Measurements from ENCODE around the gene NELL2.
A peak's percentile ranks its signal among the peaks of the same experiment; 100 is the strongest.
"Not testable (repeated sequence)": the region's sequence is repeated elsewhere in the genome, so short reads cannot be mapped to it uniquely, and the experiment has no call there.

Gene NELL2

GRCh38 chr12:44875954-44876543, at the start of gene NELL2:
Gene NELL2 (minus strand): TSS chr12:44876315. CDS start chr12:44875869, 446 bp downstream.
- DNase-seq, result peak; percentile 90

DNA sequence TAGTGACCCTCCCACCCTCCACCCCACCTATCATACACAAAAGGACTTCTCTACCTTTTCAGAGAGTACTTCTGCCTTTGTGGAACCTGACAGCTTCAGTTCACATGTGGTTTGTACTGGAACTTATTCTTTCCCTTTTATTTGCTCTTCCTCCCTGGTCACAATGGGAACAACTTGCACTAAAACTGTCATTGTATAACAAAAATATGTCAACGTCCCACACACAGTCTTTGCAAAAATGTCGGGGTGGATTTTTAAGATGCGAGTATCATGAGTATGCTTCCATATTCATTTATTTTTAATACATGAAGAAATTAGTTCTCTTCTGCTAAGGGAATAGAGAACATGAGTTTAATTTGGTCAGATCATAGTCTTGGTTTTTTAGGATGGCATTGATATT, 45.6 kb upstream of the NELL2 start:
- DNase-seq, result no peak

- DNase-seq, result no peak
These were observed 41.0 kb upstream of the NELL2 start for GRCh38 chr12:44917141-44917540.

DNA sequence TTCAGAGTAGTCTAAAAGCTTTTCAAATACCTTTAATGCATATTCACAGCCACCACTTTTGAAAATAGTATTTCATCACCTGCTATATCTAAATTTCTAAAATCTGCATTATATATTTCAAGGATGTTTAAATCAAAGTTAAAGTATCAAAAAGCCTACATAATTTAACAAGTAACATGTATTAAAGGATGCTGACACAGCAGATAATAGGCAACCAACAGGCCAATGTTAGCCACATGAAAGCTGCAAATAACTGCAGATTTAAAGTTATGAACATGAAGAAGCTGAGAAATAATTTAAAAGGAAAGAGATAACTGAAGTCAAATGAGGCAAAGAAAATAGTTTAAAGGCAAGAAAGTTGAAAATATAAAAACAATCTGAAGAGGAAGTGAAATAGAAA, 39.8 kb upstream of the NELL2 start:
- no peak for DNase-seq

DNA sequence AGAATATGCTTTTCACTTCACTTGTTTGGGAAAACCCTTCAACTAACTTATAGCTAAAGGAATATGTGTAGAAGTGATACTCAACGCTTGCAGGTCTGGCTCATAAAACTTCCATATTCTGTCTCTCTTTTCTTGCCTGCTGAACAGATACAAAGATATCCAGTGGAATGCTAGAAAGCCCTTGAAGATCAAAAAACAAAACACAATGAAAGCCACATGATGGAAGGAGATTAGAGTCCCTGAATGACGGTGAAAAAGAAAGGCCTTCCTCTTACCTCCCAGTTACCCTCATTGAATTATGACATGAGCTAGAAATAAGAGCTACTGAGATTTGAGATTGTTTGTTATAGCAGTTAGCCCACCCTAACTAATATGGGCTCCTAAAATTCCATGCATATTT, 28.2 kb upstream of the NELL2 start:
- no peak for DNase-seq

DNA sequence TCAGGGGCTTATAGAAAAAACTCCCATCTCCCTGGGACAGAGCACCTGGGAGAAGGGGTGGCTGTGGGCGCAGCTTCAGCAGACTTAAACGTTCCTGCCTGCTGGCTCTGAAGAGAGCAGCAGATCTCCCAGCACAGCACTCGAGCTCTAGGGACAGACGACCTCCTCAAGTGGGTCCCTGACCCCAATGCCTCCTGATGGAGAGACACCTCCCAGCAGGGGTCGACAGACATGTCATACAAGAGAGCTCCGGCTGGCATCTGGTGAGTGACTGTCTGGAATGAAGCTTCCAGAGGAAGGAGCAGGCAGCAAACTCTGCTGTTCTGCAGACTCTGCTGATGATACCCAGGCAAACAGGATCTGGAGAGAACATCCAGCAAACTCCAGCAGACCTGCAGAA, 22.0 kb upstream of the NELL2 start:
- not testable (repeated sequence) for DNase-seq

DNA sequence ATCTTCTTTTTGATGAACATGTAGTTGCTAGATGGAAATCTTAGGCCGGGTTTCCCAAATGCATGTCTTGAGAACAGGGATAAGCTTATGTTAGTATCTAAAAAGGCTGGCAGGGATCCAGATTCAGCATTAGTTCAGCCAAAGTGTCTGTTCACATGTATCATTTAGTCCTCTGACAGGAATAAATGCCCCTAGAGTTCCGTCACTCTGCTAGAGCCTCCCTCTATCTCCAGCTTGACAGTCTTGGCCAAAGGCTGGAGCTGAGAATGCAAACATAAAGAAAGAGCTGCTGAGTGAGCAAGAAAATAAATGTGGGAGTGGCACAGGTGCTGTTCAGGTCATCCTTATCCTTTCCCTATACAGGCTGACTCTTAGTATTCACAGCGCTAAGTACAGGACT, 13.8 kb upstream of the NELL2 start:
- DNase-seq, result no peak

DNA sequence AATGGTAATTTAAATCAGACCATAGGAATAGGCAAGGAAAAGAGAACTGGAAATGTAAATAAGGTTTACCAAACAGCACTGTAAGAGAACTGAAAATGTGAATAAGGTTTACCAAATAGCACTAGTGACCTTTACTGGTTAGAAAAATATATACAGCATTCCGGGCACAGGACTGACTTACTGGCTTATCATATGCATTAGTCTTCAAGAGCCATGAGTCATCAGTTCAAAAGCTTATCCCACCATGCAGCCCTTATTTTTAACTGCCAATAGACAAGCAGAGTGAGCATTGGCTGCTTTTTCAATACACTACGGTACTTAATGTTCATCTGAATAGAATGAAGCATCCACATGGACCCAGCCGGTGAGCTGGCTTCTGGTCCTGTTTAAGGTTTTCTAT, 13.0 kb upstream of the NELL2 start:
- no peak for DNase-seq

DNA sequence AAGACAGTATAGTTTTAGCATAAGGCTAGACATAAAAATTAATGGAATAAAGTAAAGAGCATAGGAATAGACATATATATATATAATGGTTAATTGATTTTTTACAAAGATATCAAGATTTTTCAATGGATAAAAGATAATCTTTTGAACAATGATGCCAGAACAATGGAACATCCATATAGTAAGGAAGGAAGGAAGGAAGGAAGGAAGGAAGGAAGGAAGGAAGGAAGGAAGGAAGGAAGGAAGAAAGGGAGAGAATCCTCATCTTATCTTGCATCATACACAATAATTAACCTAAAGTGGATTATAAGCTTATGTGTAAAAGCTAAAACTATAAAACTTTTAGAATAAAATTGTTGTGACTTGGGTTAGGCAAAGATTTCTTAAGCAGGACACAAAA, 9.8 kb upstream of the NELL2 start:
- no peak for DNase-seq

DNA sequence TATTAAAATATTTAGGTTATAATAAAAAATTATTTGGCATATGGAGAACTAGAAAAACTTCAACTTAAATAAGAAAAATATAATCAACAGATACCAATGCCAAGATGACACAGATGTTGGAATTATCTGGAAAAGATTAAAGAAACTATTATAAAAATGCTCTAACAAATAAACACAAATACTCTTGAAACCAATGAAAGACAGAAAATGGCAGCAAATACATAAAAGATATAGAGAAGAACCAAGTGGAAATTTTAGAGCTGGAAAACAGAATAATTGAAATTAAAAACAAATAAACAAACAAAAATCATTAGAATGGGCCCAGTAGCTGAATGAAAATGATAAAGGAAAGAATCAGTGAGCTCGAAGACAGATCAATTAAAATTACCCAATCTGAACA, 5.1 kb upstream of the NELL2 start:
- DNase-seq, result no peak

GRCh38 chr12:44876544-44877410, 662 bp upstream of the NELL2 start:
- peak; percentile 92 for DNase-seq

GRCh38 chr12:44875417-44875953, 630 bp downstream of the NELL2 start:
- DNase-seq, result peak; percentile 63

DNA sequence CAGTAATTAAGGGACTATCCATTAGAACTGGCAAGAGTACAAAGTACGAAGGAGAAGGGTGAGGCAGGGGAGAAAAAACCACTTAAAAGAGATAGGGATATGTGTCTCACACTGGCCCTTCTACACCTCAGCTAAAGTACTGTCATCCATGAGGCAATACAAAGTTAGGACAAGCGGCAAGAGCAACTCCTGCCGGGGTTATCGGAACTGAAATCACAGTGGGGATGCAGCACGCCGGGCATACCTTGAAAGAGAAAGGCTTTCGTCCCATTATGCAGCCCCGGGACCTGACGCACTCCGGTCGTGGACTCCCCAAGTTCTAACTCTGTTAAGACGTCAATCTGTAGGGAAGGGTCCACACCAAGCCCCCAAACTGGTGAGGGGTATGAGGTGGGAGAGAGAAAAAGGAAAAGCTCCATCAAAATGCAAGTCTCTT, 1.1 kb downstream of the NELL2 start:
- DNase-seq, result peak; percentile 67

DNA sequence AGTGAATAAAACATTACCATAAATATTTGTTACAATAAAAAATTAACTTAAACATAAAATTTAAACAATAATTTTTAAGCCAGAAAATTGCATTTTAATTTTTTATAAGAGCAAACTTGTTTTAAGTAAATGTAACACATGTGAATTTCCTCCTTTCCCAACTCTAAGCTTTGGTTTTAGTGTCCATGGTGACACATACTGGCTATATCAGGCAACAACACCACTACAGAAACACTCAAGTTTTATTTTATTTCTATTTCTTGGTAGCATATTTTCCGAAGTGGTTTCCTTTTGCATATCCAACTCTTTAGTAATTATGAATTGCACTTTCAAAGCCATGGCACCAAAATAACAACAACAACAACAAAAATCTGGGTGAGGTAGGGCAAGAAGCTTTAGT, 2.2 kb downstream of the NELL2 start:
- DNase-seq, result no peak

DNA sequence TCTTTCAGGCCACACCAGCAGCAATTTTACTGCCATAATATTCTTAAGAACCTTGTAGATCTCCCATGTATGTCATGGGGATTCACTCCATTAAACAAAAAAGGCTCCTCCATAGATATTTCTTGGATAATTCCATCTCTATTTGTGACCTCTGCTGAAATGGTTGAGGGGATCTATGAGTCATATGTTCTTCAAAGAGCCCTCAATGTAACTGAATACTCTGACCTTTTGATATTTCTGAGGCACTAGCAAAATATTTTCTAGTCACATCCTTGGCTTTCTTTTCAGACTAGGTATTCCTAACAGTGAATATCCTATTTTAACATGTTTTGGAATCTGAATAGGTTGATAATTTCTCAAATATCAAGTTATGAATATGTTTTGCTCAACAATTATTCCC, 6.6 kb downstream of the NELL2 start:
- DNase-seq, result no peak

DNA sequence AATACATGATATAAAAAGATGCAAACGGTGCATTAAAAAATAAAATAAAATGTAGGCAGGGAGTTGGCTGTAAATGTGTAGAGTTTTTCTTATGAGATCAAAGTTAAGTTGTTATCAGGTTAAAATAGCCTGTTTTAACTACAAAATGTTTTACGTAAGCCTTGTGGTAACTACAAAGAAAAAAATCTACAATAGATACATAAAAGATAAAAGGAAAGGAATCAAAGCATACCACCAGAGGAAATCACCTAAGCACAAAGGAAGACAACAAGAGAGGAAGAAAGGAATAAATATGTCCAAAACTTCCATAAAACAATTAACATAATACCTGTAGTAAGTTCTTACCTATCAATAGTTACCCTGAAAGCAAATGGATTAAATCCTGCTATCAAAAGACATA, 12.2 kb downstream of the NELL2 start:
- no peak for DNase-seq

GRCh38 chr12:44859998-44860689, 16.0 kb downstream of the NELL2 start:
- no peak for DNase-seq

- DNase-seq, result no peak
These were observed 17.8 kb downstream of the NELL2 start for GRCh38 chr12:44858226-44858855.

- DNase-seq, result no peak
These were observed 23.6 kb downstream of the NELL2 start for GRCh38 chr12:44852483-44852882.

DNA sequence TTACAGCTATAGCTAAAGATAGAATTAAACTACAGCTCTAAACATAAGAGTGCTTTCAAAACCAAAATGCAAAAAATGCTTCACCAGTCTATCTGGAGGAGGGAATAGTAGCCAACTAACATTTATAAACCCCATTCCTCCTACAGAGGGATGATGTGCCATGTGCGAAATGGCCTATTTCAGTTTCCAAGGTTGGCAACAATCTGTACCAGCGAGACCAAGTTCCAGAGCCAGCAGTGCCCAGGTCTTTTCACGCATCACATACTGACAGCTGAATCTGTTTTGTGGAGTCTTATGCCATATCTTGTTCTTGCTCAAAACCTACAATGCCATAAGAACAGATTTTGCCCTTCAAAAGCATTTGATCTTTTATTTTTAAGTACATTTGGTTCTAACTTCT, 24.5 kb downstream of the NELL2 start:
- no peak for DNase-seq

DNA sequence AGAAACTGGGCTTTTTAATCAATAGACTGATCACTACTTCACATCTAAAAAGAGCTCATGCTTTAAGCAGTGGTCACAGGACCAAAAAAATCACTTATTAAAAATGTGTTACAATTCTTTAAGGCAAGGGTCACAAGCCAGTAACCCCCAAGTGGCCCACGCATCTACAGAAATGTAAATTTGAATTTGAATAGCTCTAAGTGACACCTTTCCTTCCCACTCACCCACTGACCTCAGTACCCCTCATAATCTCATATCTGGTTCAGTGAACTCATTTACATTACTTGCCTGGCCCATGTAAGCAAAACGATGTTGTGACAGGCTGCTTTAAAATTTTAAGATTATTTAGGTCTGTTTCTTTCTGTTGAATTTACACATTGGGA, 27.4 kb downstream of the NELL2 start:
- no peak for DNase-seq

DNA sequence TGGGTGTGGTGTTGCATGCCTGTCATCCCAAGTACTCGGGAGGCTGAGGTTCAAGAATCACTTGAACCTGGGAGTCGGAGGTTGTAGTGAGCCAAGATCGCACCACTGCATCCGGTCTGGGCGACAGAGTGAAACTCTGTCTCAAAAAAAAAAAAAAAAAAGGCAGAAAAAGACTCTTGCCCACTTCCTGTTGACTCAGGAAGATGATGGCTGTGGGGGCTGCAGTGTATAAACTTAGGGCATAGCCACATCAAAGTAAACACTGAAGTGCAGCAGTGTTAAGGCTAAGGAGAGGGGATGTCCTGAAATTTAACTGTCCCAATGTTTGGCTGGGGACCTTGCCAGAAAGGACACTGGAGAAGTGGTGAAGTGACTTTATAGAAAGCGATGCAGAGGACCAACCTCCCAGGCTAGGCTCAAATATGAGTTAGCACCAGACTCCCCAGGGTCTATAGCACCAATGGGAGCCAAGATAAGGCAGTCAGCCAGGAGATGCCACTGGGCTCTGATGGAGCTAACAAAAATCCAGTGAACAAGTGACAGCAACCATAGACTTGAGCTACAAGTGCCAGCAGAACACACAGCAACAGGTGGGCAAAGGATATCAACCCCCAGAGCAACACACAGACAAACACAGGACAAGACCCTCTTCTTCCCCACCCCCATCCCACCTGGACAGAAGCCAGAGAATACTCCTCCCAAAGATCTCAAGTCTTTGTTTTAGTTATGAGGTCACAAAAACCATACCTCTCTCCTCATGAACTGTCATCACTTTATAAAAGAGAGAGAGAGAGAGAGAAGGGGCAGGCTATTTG, 28.0 kb downstream of the NELL2 start:
- DNase-seq, result no peak

Measured in islet precursor cell (in vitro differentiated cells).